Fibroblast of pulmonary artery (primary cell): Measurements from ENCODE around the gene IL4R.

Source experiments
- DNase-seq: peaks from one replicate; pipeline ENCODE4 v3.0.0-alpha.2; 2010; ENCODE audit warnings: low read depth
- H3K4me3 ChIP-seq: replicated peaks from 2 replicates; pipeline ENCODE4 v1.5.1; 2011; ENCODE audit warnings: low read depth, mild to moderate bottlenecking, control low read depth, low read length, moderate library complexity
- CTCF ChIP-seq: IDR thresholded peaks from 2 replicates; pipeline ENCODE4 v1.5.1; 2011; ENCODE audit warnings: mild to moderate bottlenecking, control low read depth, low read length, inconsistent platforms; ENCODE audit errors: missing control alignments

Gene IL4R

GRCh38 chr16:27320261-27321012, 6.7 kb downstream of the IL4R start:
- no peak for TF ChIP-seq CTCF
- no peak overlapping the region for H3K4me3 ChIP-seq
- DNase-seq = no peak

- H3K4me3 ChIP-seq = no peak overlapping the region
- DNase-seq = peak; percentile 53
Observed at GRCh38 chr16:27321013-27321915, 7.5 kb downstream of the IL4R start.

GRCh38 chr16:27322858-27323780, 9.3 kb downstream of the IL4R start:
- H3K4me3 ChIP-seq = no peak overlapping the region
- DNase-seq = no peak
- TF ChIP-seq CTCF = no peak

More at GRCh38 chr16:27321013-27321915, 7.5 kb downstream of the IL4R start:
- TF ChIP-seq CTCF = no peak

- no peak for DNase-seq
- TF ChIP-seq CTCF = no peak
- H3K4me3 ChIP-seq = no peak overlapping the region
Observed at GRCh38 chr16:27323781-27324561, 10.2 kb downstream of the IL4R start.

GRCh38 chr16:27324851-27325301, 11.1 kb downstream of the IL4R start:
- TF ChIP-seq CTCF = no peak
- no peak overlapping the region for H3K4me3 ChIP-seq
- no peak for DNase-seq

- DNase-seq = no peak
Observed at GRCh38 chr16:27325736-27326135, 12.0 kb downstream of the IL4R start.

More at GRCh38 chr16:27325736-27326135, 12.0 kb downstream of the IL4R start:
- TF ChIP-seq CTCF = no peak
- H3K4me3 ChIP-seq = no peak overlapping the region
